Head of caudate nucleus (tissue), 42 donors: ENCODE results near the gene UNC13A.
A peak's percentile ranks its signal among the peaks of the same experiment; 100 is the strongest.

Experiments
- DNase-seq, 42 donors: peaks; one replicate each; pipeline versions ENCODE4 v3.0.0 to v3.0.0-alpha.2; 2020 to 2021; ENCODE audit warnings: mixed read lengths in 7 of 42
- intact Hi-C: fragments of 100-400 bp; cut with DNase I; formaldehyde crosslinking; loops from one replicate; pipeline ENCODE4 v1.15.0; 2022

UNC13A gene

GRCh38 chr19:17679526-17680229, 8.5 kb downstream of the UNC13A start:
- intact Hi-C loops = no loop called here
- DNase-seq = no peak

- no peak for DNase-seq
- intact Hi-C loops = no loop called here
Observed at GRCh38 chr19:17678836-17679235, 9.3 kb downstream of the UNC13A start.

GRCh38 chr19:17677002-17677401, 11.2 kb downstream of the UNC13A start:
- intact Hi-C loops = no loop called here
- DNase-seq = no peak

GRCh38 chr19:17676295-17676694, 11.9 kb downstream of the UNC13A start:
- intact Hi-C loops = no loop called here
- DNase-seq = no peak

GRCh38 chr19:17673937-17674799, 14.0 kb downstream of the UNC13A start:
- DNase-seq = no peak

GRCh38 chr19:17671906-17672305, 16.2 kb downstream of the UNC13A start:
- DNase-seq = peak in 7 of 42 donors; percentile 11 to 34 (median 16)

More at GRCh38 chr19:17673937-17674799, 14.0 kb downstream of the UNC13A start:
- intact Hi-C loops = no loop called here

GRCh38 chr19:17669419-17669818, 18.7 kb downstream of the UNC13A start:
- intact Hi-C loops = no loop called here
- no peak for DNase-seq

More at GRCh38 chr19:17671906-17672305, 16.2 kb downstream of the UNC13A start:
- intact Hi-C loops = no loop called here

GRCh38 chr19:17665058-17665457, 23.1 kb downstream of the UNC13A start:
- intact Hi-C loops = no loop called here
- DNase-seq = no peak

- DNase-seq = no peak
- intact Hi-C loops = no loop called here
Observed at GRCh38 chr19:17659996-17660395, 28.2 kb downstream of the UNC13A start.

- no peak for DNase-seq
- intact Hi-C loops = no loop called here
Observed at GRCh38 chr19:17658666-17659065, 29.5 kb downstream of the UNC13A start.

GRCh38 chr19:17658240-17658639, 29.9 kb downstream of the UNC13A start:
- no peak for DNase-seq
- intact Hi-C loops = no loop called here

- DNase-seq = no peak
- intact Hi-C loops = no loop called here
Observed at GRCh38 chr19:17656970-17657369, 31.2 kb downstream of the UNC13A start.

GRCh38 chr19:17655751-17656472, 32.2 kb downstream of the UNC13A start:
- intact Hi-C loops = no loop called here

GRCh38 chr19:17654993-17655392, 33.2 kb downstream of the UNC13A start:
- no peak for DNase-seq
- intact Hi-C loops = no loop called here

More at GRCh38 chr19:17655751-17656472, 32.2 kb downstream of the UNC13A start:
- no peak for DNase-seq

- DNase-seq = no peak
- intact Hi-C loops = no loop called here
Observed at GRCh38 chr19:17652627-17653026, 35.5 kb downstream of the UNC13A start.

- intact Hi-C loops = no loop called here
Observed at GRCh38 chr19:17648786-17649185, 39.4 kb downstream of the UNC13A start.

GRCh38 chr19:17648097-17648660, 40.0 kb downstream of the UNC13A start:
- DNase-seq = no peak
- intact Hi-C loops = no loop called here

More at GRCh38 chr19:17648786-17649185, 39.4 kb downstream of the UNC13A start:
- no peak for DNase-seq

- intact Hi-C loops = no loop called here
- no peak for DNase-seq
Observed at GRCh38 chr19:17647071-17648020, 40.8 kb downstream of the UNC13A start.
